ENCODE measurements around the gene NFATC3. TPM values are rescaled to one million over a fixed set of nuclear protein-coding genes. Genes with fewer than 3 reads are reported as not detected.
A peak's percentile ranks its signal among the peaks of the same experiment; 100 is the strongest.

Gene NFATC3
- total and polyA plus RNA-seq, 8 donors = 34.6 to 65.8 (median 39.9) TPM

DNA sequence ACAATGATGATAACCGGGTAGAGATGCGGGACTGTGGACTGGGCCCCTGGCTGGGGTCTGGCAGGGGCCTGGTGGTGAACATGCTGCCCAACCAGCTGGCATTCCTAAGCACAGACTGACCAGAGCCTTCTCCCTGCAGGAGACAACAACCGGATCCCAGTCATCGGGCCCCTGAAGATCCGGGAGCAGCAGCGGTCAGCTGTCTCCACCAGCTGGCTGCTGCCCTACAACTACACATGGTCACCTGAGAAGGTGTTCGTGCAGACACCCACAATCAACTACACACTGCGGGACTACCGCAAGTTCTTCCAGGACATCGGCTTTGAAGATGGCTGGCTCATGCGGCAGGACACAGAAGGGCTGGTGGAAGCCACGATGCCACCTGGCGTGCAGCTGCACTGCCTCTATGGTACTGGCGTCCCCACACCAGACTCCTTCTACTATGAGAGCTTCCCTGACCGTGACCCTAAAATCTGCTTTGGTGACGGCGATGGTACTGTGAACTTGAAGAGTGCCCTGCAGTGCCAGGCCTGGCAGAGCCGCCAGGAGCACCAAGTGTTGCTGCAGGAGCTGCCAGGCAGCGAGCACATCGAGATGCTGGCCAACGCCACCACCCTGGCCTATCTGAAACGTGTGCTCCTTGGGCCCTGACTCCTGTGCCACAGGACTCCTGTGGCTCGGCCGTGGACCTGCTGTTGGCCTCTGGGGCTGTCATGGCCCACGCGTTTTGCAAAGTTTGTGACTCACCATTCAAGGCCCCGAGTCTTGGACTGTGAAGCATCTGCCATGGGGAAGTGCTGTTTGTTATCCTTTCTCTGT is 174.0 kb downstream of the NFATC3 start:
- H3K4me3 ChIP-seq = no peak overlapping the region
- no peak for ATAC-seq
- intact Hi-C loops (cut with DNase I) = loop anchor here in 1 of 2 donors (10.0 kb wide), 1 partner anchor 66 kb away; no protein-coding TSS in a partner anchor
- TF ChIP-seq, protein P1, sequence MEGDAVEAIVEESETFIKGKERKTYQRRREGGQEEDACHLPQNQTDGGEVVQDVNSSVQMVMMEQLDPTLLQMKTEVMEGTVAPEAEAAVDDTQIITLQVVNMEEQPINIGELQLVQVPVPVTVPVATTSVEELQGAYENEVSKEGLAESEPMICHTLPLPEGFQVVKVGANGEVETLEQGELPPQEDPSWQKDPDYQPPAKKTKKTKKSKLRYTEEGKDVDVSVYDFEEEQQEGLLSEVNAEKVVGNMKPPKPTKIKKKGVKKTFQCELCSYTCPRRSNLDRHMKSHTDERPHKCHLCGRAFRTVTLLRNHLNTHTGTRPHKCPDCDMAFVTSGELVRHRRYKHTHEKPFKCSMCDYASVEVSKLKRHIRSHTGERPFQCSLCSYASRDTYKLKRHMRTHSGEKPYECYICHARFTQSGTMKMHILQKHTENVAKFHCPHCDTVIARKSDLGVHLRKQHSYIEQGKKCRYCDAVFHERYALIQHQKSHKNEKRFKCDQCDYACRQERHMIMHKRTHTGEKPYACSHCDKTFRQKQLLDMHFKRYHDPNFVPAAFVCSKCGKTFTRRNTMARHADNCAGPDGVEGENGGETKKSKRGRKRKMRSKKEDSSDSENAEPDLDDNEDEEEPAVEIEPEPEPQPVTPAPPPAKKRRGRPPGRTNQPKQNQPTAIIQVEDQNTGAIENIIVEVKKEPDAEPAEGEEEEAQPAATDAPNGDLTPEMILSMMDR (IDR thresholded peaks at IDR 0.05) = no peak
- no peak overlapping the region for H3K27ac ChIP-seq
- peaks cover 4 to 28% of the 10 kb centered on the region in 2 donors for H3K4me1 ChIP-seq
- no peaks in the 10 kb centered on the region for H3K9me3 ChIP-seq
- H3K36me3 ChIP-seq = peaks cover 0 to 56% of the 10 kb centered on the region in 2 donors
- DNase-seq = no peak
- H3K27me3 ChIP-seq = no peaks in the 10 kb centered on the region

DNA sequence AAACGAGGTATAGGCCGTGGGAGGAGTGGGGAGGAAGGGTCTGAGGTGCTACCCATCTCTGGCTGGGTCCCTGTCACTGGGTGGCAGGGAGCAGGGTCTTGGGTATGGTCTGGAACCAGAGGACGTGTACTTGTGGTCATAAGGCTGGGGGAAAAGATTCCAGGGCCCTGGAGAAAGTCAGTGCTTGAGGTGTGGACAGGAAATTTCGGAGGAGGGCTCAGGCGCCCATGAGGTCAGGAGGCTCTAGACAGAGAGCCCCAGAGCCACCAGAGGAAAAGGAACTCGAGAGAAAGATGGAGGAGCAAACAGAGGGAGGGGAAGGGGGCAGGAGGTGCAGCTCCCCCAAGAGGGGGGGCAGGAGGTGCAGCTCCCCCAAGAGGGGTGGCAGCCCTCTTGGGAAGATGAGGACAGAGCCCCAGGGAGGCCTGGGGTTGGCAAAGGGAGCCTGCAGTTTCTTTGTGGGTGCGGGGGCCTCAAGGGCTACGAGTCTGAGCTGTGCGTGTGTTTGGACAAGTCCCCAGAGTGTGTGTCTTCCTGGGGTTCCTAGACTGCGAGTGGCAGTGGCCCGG is 178.5 kb downstream of the NFATC3 start:
- H3K27me3 ChIP-seq = no peaks in the 10 kb centered on the region
- H3K27ac ChIP-seq = peak overlapping the region; percentile 96
- intact Hi-C loops (cut with DNase I) = loop anchor here in 1 of 2 donors (5.0 kb wide), 1 partner anchor 59 kb away; no protein-coding TSS in a partner anchor
- H3K9me3 ChIP-seq = no peaks in the 10 kb centered on the region
- peak overlapping the region; percentile 85 to 88 for H3K4me3 ChIP-seq
- TF ChIP-seq, protein P1 (IDR thresholded peaks at IDR 0.05) = no peak
- H3K36me3 ChIP-seq = peaks cover 0 to 23% of the 10 kb centered on the region in 2 donors
- peaks cover 16 to 38% of the 10 kb centered on the region in 2 donors for H3K4me1 ChIP-seq
- DNase-seq = no peak
- no peak for ATAC-seq

DNA sequence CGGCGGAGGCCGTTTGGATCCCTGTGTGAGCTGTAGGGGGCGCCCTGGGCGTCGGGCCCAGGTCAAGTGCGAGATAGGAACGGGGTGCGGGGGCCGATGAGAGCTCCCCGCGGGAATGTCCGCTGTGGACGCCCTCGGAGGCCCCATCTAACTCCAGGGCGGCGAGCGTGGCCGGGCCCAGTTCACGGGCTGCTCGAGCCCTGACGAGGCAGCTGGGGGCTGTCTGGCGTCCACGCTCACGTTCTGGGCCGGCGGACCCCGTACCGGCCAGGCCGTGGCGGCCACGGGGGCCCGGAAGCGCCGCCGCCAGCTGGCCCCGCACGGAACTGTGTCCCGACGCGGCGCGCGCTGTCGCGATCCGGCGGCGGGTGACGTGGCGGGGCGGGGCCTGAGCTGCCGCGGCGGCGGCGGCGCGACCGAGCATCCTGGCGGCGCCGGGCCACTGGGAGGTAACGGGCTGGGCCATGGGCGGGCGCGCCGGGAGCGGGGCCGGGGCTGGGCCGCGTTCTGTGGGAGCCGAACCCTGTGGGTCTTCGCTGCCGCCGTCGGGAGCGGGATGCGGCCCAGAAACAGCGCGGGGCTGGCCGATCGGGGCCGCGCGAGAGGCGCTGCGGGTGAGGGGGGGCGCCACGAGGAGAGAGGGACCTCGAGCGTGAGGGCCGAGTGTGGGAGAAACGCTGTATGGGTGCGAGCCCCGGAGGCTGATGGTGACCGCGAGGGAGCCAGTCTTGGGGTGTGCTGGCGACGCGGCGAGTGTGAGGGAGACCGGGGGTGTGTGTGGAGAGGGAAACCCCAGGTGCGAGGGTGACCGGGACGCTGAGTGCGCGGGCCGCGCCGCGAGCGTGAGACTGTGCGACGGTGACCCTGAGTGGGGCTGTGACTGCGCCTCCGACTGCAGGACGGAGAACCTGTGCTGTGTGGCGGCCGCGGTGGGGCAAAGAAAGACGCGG is 179.2 kb downstream of the NFATC3 start, which contains the start of gene SLC7A6:
Gene SLC7A6 (plus strand): TSS at position 399 of the 950 bp plus-strand sequence. CDS start 10,201 bp downstream, outside the sequence.
- intact Hi-C loops (cut with DNase I) = loop anchor here in 1 of 2 donors (5.0 kb wide), 1 partner anchor 58 kb away; no protein-coding TSS in a partner anchor
- H3K9me3 ChIP-seq = no peaks in the 10 kb centered on the region
- DNase-seq (peak; percentile 50 to 96 (median 74)), ATAC-seq (peak; percentile 81)
- TF ChIP-seq, protein P1 (IDR thresholded peaks at IDR 0.05) = peak; percentile 76 to 78
- no peaks in the 10 kb centered on the region for H3K27me3 ChIP-seq
- H3K4me3 ChIP-seq = peak within 1 kb of the TSS; percentile 85 to 88
- peak within 1 kb of the TSS; percentile 96 for H3K27ac ChIP-seq
- H3K36me3 ChIP-seq = peaks cover 0 to 16% of the 10 kb centered on the region in 2 donors
- H3K4me1 ChIP-seq = peaks cover 16 to 38% of the 10 kb centered on the region in 2 donors

DNA sequence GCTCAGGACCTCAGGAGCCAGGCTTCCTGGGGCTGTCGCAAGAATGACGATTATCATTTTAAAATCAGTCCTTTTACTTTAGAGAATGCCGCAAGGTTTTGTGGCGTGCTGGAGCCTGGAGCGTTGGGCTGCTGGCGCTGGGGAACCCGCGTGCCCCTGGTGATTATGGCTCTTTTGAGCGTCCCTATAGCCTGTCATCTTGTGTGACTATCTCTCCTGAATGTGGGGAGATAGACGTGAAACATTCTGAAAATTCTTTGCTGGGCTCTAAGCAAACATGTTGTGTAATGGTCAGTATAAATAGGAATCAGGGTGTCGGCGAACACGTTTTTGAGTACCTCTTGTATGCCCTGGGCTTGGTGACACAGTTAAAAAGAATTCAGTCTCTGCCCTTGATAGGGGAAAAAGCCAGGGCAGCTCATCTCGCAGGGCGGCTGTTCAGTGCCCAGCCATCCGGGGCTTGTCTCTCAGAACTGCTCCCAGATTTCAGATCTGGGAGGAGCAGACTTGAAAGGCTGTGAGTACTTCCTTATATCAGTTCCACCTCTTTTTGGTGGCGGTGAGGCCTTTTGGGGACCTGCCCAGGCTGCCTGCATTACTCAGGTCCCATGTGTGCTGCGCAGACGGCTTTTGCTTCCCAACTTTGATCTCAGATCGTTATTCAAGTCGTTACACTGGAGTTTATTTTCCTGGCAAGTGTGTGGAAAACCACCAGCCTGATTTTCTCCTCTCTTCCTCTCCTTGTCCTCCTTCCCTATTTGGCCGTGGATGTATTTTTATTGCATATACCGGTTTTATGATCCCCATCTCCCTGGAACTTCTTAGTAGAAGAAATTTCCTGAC is 180.1 kb downstream of the NFATC3 start:
- Histone ChIP-seq H3K27ac (peak overlapping the region; percentile 96), H3K4me3 (peak overlapping the region; percentile 85 to 88), H3K9me3 (no peaks in the 10 kb centered on the region), H3K36me3 (peaks cover 0 to 7% of the 10 kb centered on the region in 2 donors), H3K27me3 (no peaks in the 10 kb centered on the region), H3K4me1 (peaks cover 16 to 38% of the 10 kb centered on the region in 2 donors)
- ATAC-seq = peak; percentile 78
- DNase-seq = peak; percentile 26 to 85 (median 66)
- TF ChIP-seq, protein P1 (IDR thresholded peaks at IDR 0.05) = no peak
- intact Hi-C loops (cut with DNase I) = no loop called here

Data from left lung (tissue), 10 donors.